Tongue (tissue), 2 donors: ENCODE data around the gene VTN. TPM values are rescaled to one million over a fixed set of nuclear protein-coding genes. Genes with fewer than 3 reads are reported as not detected.

Source experiments
- DNase-seq: peaks from one replicate; pipeline ENCODE4 v3.0.0-alpha.2; 2015
- total RNA-seq: library from RNA; depleted of rRNA; stranded (reverse); fragments of >200 nt; gene quantifications from one replicate; pipeline ENCODE4 v1.2.3, GENCODE V29; 2014

VTN gene, protein sequence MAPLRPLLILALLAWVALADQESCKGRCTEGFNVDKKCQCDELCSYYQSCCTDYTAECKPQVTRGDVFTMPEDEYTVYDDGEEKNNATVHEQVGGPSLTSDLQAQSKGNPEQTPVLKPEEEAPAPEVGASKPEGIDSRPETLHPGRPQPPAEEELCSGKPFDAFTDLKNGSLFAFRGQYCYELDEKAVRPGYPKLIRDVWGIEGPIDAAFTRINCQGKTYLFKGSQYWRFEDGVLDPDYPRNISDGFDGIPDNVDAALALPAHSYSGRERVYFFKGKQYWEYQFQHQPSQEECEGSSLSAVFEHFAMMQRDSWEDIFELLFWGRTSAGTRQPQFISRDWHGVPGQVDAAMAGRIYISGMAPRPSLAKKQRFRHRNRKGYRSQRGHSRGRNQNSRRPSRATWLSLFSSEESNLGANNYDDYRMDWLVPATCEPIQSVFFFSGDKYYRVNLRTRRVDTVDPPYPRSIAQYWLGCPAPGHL
- total RNA-seq, result 1.0 TPM

DNA sequence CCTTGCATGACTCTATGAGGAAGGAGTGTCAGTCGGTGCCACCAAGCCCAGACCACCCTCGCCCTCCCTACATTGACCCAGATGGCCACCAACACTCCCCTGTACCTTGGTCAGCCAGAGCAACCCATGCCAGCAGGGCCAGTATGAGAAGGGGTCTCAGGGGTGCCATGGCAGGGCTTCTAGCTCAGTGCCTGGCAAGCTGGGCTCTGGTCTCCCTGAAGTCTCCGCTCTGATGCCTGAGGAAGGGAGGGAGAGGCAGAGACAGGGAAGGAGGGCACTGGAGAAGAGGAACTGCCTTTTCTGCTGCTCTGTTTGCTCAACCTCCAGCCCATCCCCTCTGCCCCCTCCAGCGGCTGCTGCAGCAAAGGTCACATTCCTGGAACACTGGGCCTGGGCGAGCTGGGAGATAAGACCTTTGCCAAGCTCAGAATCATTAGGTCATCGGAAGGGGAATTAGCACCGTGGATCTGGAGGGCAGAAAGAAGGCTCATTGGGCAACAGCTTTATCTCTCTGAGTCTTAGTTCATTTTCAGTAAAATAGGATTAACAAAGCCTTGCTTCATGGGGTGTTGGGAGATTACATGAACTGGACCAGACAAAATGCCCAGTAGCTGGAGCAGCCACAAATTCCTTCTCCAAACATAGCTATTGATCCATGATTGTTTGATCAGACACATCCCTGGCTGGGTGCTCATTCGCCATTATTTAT, at the start of gene VTN:
Gene VTN (minus strand): TSS at position 273 of the 709 bp plus-strand sequence. CDS start 104 bp downstream, at position 169.
- DNase-seq, result no peak

DNA sequence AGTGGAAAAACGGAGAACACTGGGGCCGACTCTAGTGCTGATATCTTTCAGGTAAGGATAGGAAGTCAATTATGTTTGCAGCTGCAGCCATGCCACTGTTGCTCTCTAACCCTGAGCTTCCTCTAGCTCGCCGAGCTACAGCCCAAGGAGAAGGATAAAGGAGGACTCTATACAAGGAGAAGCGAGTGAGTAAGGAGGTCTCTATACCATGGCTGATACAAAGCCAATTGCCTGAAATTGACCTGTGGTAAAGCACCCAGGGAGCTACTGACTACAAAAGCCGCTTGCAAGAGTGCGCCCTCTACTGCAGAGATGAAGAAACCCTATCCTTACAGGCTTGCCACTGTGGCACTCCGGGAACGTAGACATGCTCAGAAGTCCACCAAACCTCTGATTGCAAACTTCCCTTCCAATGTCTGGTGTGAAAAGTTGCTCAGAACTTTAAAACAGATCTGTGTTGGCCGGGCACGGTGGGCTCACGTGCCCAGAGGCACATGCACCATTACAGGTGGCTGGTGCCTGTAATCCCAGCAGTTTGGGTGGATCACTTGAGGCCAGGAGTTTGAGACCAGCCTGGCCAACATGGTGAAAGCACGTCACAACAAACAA, 46.7 kb upstream of the VTN start:
- peak; percentile 43 for DNase-seq

DNA sequence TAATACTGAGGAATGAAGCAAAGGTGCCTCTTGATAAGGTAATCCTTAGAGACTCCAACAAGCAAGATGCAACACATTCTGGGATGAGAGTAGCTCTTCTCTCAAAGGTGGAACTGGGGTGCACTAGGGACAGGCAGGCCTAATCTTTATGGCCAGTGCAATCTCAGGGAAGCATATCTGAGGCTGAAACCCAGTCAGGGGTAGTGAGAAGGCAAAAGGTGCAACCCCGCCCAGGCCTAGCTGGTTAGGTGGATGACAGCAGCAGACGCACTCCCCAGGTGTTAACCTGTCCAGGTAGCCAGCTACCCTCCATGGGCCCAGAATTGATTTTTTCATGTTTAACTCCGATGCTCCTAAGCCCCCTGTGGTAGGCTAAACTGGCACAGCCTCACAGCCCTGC, 45.8 kb upstream of the VTN start:
- no peak for DNase-seq

DNA sequence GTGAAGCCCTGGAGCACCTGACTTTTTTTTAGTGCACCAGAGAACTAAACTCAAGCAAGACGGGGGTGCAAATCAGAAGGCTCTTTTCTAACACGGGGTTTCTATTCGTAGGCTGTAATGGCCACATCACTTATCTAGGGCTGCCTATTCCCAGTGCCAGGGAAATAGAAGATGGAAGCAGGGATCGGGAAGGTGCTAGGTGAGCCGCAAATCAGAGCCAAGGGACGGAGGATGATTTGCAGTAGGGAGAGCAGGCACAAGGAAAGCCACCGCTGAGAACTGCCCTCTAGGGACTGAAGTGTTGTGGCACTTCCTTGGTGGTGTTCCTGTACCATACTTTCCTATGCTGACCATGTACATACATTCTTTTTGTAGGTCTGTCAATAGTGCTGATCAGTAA, 43.7 kb upstream of the VTN start:
- DNase-seq, result no peak

DNA sequence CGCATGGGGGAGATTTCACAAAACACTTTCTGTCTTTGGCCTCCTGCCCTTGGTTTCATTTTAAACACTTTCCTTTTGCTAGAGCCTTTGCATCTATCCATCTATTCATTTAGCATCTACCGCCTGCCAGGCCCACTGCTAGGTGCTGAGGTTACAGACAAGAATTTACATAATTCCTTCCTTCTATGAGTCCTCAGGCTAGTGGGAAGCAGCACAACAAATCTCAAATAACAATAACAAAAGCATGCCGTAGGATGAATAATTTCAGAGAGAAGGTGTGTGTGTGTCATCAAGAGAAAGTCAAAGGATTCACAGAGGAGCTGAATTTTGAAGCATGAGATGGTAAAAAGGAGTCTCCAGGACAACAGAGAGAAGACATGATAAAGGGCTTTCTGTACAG, 42.0 kb upstream of the VTN start:
- DNase-seq, result no peak

DNA sequence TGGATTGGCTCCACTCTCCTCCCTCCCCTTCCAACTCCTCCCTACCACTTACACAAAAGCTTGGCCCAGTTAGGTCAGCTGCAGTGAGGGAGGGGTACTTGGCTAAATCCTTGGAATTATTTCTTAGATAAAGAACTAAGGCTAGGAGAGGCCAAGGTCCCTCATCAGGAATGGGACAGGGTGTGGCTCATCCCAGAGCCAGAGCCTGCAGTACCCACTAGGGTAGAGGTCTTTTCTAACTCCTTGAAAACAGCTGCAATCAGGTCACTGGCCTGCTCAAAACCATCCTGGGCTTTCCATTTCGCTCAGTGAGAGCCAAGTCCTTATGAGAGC, 37.8 kb upstream of the VTN start:
- DNase-seq, result no peak

DNA sequence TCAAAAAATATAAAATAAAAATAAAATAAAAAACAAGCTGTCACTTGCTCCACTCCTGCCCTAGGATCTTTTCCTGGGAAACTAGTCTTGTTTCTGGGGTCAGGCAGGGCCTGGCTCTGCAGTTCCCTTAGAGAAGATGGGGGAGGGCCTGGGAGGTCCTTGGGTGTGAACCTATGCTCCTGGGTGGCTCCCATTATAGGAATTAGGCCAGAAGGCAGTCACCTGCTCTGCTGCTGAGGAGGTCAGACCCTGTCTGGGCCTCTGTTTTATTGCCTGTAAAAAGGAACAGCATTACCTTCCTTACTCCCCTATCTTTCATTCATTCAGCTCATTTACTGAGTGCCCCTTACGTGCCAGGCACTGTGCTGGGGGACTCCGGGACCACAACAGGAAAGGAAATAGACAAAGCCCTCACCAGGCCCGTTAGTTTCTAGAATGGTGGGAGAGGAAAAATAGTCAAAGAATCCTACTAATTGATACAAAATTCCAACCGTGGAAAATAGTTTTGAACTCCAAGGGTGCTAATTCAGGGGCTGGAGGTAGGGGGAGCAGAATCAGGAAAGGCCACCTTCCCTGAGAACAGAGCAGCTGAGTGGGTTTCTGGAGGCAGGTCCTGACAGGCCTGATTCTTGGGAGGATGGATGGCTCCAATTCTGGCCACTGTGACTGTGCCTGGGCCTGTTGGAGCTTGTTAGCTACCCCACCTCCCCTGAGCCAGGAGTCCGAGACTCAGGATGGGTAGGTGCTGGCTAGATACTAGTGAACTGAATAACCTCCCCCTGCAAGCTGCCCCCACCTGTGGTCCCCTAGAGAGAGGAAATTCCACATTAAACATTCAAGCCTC, 37.2 kb upstream of the VTN start:
- no peak for DNase-seq

DNA sequence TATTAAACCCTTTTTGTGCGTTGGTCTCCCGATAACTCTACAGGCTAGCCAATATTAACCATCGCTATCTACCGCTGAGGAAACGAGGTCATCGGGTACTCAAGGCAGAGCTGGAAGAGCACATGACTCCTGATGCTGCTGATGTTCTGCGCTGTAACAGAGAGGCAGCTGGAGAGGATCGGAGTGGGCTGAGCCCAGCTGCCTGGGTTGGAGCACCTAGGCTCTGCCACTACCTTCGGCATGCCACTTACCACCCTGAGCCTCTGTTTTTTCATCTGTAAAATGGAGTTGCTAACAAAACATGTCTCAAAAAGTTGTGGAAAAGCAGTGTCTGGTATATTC, 36.3 kb upstream of the VTN start:
- no peak for DNase-seq

DNA sequence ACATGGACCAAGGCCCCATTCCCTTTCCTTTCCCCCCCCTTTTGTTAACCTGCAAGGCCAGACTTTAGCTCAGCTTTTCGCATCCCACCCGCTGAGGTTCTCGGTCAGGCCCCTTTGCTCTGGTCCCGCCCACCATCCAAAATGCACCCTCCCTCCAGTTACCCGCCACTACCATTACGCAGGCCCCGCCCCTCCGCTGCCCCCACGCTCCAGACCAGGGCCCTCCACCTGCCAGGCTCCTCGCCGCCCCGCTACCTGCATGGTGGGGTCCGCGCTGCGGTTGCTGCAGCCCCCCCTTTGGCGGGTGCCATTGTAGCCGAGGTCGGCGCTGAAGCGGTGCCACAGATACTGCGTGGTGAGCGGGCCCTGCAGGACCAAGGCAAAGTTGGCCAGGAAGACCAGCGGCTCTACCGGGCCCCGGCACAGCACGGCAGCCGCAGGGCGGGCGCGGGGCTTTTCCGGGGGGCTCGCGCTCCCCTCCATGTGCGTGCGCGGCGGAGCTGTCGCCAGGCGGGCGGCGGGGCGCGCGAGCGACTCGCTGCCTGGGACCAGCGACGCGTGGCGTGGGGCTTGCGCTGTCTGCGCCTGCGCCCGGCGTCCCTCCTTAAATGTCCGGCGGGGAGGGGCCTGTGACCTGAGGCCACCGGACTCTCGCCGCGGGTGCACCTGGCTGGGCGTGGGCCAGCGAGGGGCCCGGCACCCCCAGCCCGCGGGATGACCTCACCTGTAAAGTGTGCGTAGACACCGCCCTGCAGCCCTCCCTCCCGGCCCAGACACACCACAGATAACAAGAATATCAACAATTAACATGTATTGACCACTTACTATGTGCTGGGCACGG, 35.7 kb upstream of the VTN start, which contains the start of gene SLC46A1:
Gene SLC46A1 (minus strand): TSS at position 581 of the 841 bp plus-strand sequence. CDS start 98 bp downstream, at position 483.
- DNase-seq, result peak; percentile 69

DNA sequence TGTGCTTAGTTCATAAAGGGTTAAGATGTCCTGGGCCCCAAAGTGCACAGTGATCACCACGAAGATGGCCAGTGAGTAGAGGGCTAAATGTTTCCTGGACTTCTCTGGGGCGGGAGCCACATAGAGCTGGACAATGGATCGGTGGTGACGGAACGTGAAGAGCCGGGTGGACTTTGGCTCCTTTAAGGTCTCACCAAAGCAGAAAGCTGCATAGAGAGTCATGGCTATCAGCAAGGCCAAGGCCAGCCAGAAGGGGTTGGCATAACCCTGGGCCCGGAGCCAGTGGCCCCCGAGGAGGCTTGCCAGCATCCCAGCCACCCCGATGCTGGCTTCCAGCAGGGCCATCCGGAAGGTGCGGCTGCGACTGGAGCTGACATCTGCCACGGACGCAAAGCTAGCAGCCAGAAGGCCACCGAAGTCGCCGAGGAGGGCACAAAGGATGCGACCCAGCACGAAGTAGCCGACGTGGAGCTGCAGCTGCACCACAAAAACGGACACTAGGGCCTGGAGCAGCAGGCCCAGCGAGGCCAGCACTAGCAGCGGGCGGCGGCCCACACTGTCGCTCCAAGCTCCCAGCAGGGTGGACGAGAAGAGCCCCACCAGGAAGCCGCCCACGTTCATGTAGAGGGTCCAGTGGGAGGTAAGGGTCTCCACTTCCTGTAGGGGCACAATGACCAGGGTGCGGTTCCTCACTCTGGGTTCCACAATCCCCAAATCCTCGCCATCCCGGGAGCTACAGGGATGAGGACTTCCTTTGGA, 34.9 kb upstream of the VTN start:
- DNase-seq, result no peak

DNA sequence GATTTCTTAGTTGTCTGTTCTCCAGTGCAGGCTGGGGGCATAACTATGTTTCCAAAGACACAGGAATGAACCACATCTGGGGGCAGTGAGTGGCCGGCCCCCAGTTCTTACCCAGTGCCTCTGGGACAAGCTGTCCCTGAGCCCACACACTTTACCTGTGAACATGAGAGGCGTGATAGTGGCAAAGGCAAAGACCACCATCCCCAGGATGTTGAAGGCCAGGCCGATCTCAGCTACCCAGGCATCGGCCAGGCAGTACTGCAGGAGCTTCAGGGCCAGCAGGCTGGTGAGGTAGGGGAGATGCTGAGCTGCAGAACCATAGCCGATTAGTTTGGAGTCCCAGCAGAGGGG, 34.3 kb upstream of the VTN start:
- DNase-seq, result no peak

DNA sequence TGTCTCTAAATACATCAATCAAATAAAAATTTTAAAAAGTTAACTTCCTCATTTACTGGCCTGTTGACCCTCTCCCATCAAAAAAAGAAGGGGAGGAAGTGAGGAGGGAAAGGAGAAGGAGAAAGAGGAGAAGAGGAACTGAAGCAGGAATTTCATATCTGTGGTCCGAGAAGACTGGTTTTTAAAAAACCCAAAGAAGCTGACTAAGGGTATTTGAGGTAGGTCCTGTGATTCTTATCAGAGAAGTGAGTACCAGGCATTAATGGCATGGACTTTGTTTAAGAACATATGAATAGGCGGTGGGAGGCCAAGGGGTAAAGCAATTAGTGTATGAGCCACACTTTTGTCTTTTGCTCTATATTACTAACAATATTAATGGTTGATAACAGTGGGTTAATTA, 33.9 kb upstream of the VTN start:
- no peak for DNase-seq

DNA sequence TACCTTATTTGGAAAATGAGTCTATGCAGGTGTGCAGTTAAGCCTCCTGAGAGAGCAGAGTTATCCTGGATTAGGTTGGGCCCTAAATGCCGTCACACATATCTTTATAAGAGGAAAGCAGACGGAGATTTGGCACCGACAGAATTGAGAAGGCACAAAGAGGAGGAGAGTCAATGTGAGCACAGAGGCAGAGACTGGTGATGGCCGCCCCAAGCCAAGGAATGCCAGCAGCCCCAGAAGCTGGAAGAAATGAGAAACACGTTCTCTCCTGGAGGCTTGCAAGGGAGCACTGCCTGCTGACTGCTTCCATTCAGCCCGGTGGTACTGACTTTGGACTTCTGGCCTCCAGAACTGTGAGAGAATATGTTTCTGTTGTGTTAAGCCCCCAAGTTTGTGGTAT, 32.7 kb upstream of the VTN start:
- no peak for DNase-seq

DNA sequence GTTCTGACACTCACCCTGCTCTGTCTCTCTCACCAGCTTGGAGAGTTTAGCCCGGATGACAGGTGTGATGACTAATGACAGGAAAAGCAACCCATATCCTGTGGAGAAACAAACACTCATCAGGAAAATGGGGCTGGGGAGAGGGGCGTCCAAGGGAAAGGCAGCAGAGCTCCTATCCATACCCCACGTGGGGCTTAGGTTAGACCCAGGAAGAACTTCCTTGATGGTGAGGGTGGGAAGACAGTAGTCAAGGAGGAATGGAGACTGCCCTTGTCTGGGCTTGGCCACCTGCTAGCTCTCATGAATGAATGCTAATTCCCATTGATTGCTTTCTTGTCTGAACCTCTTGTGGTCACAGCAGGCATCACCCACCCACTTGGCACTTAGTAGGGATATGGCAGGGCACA, 32.1 kb upstream of the VTN start:
- DNase-seq, result no peak

DNA sequence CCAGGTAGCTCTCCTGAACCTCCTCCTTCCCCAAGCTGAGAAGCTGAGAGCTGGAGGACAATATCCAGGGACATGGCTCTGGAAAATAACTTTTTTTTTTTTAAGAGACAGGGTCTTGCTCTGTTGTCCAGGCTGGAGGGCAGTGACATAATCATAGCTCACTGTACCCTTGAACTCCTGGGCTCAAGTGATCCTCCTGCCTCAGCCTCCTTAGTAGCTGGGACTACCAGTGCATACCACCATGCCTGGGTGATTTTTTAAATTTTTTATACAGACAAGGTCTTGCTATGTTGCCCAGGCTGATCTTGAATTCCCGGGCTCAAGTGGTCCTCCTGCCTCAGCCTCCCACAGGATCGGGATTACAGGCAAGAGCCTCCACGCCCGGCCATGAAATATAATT, 29.7 kb upstream of the VTN start:
- no peak for DNase-seq

DNA sequence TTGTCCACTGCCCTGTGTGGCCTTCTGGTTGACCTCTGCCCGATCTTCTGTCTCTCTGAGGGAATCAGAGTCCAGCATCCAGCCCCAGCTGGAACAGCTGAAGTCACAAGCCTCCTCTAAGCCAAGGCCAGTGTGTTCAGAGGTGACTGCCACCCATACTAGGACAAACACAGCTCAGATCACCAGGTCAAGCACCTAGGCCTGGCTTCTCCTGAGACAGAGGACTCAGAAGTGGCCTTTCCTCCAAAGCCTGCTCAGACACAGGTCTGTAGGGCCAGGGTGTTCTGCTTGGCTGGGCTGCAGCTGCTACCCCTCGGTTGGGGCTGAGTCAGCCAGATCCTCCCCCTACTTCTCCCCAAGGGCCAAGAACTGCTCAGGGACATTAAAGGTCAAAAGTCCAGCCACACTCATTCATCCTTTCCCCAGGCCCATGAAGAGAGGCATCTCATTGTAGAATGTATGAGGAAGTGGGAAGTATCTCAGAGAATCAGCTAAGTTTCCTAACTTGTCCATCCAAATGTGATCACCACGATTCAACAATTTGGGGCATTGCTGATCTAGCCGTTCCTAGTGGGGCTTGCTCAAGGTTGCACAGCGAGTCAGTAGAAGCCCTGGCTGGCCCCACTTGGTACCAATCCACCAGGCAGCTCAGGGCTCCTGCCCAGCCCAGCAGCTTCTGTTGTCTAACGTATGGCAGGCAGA, 28.3 kb upstream of the VTN start:
- DNase-seq, result no peak

DNA sequence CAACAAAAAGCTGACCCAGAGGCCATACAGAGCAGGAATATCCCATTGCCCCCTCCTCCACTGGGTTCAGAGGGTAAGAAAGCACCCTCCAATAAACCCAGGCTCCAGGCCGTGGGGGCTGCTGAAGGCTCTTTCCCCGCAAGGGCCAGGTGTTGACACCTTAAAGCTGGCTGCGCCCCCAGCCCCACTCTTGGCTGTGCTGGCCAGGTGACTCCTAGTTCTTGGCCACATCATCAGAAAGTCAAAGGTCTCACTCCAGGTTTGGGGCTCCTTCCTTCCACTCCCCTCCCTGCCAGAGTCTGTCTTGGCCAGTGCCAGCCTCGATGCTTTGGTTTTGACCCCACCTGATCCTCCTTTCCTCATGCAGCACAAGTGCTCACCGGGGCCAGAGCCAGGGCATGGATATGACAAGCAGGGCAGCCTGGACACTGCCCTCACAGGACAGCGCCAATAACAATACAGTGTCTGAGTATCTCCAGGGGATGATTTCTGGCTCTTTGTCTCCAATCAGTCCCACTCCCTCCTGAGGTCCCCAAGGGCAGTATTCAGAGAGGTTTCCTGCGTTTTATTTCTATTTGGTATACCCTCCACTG, 27.7 kb upstream of the VTN start:
- DNase-seq, result no peak

DNA sequence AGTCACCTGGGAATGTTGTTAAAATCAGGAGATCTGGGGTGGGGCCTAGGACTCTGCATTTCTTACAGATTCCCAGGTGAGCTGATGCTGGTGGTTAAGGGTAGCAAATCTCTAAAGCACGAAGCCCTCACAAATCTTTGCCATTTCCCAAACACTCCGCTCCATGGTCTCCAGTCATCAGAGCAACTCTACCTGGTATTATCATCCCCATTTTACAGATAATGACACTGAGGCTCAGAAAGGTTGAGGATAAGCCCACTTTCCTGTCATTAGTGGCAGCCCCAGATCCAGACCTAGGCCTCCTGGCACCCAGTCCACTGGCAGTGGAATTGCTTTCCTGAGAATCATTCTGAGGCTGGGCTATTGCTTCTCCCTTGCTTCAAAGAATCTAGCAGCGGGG, 27.2 kb upstream of the VTN start:
- DNase-seq, result no peak

DNA sequence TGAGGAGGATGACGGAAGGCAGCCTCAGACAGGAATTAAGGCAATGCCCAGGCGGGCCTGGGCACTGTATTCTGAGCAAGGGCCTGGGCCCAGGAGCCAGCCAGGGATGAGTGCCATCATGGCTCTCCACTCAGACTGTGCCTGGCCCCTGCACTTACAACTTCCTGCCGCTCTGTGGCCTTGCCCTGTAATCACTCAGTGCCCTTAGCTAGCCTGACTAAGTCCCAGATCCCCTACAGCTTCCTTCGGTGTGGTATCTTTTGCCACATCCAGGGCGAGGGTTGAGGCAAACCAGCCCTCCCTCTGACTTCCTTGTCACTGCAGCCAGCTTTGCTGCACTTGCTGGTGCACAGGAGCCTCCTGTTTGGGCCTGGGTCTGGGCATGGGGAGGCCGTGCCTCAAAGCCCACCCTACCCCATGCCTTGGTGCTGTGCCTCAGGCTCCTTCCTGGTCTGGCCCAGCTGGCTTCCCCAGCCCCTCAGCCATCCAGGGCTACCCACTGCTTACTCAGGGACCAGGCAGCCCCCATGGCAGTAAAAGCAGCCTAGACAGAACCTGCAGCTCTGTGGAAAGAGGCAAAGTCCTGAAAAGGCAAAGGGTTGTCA, 26.6 kb upstream of the VTN start:
- no peak for DNase-seq
